NCI-H2171 (cell line): Measurements from ENCODE around the gene CCDC60.

Experiments used
- DNase-seq: peaks from one replicate; lab custom pipeline; 2025; lab: John Stamatoyannopoulos, UW

The CCDC60 gene

GRCh38 chr12:119540476-119540875, 205.9 kb downstream of the CCDC60 start:
- no peak for DNase-seq

- peak; percentile 60 for DNase-seq
These were observed 210.5 kb downstream of the CCDC60 start for GRCh38 chr12:119544765-119545625.

- DNase-seq, result no peak
These were observed 211.8 kb downstream of the CCDC60 start for GRCh38 chr12:119546340-119546739.

GRCh38 chr12:119547001-119547400, 212.5 kb downstream of the CCDC60 start:
- DNase-seq, result no peak

- no peak for DNase-seq
These were observed 222.3 kb downstream of the CCDC60 start for GRCh38 chr12:119556854-119557253.

GRCh38 chr12:119565404-119565803, 230.9 kb downstream of the CCDC60 start:
- no peak for DNase-seq

GRCh38 chr12:119570771-119571170, 236.2 kb downstream of the CCDC60 start:
- no peak for DNase-seq

- DNase-seq, result no peak
These were observed 238.6 kb downstream of the CCDC60 start for GRCh38 chr12:119573086-119573485.

GRCh38 chr12:119574255-119574654, 239.7 kb downstream of the CCDC60 start:
- DNase-seq, result no peak

GRCh38 chr12:119576118-119576810, 241.7 kb downstream of the CCDC60 start:
- DNase-seq, result no peak

- DNase-seq, result no peak
These were observed 242.4 kb downstream of the CCDC60 start for GRCh38 chr12:119576915-119577314.

- DNase-seq, result no peak
These were observed 243.6 kb downstream of the CCDC60 start for GRCh38 chr12:119578112-119578511.

GRCh38 chr12:119589097-119589496, 254.6 kb downstream of the CCDC60 start:
- no peak for DNase-seq

- DNase-seq, result no peak
These were observed 255.1 kb downstream of the CCDC60 start for GRCh38 chr12:119589634-119590033.
